Stimulated activated naive CD8-positive, alpha-beta T cell treated with anti-CD3 and anti-CD28 coated beads, Interleukin-15, Interleukin-2, amounts not matched to agents 100 U/mL and 50 U/mL, for 24 hours (primary cell): ENCODE data around the gene CSNK1G2.
A peak's percentile ranks its signal among the peaks of the same experiment; 100 is the strongest.

Source experiments
- ATAC-seq: fragments of 150-1000 bp; cut with Tn5 transposase; one replicate; pipeline ENCODE4 v1.10.0; 2021
- DNase-seq: peaks from one replicate; pipeline ENCODE4 v3.0.0; 2021

Gene CSNK1G2

DNA sequence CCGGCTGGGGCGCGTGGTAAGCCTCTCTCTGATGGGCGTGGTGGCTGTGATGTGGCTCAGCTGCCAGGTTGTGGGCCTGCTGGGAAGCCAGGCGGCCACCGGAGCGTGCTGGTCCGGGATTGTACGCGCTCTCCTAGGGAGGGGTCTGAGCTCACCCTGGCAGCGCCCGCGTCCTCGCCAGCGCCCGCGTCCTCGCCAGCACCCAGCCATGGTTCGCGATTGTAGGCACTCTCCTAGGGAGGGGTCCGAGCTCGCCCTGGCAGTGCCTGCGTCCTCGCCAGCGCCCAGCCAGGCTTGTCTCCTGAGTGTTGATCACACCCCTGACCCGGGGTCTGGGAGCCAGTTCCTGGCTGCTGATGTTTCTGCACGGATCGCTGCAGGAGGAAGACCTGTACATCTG is 22.0 kb upstream of the CSNK1G2 start:
- DNase-seq (no peak), ATAC-seq (no peak)

DNA sequence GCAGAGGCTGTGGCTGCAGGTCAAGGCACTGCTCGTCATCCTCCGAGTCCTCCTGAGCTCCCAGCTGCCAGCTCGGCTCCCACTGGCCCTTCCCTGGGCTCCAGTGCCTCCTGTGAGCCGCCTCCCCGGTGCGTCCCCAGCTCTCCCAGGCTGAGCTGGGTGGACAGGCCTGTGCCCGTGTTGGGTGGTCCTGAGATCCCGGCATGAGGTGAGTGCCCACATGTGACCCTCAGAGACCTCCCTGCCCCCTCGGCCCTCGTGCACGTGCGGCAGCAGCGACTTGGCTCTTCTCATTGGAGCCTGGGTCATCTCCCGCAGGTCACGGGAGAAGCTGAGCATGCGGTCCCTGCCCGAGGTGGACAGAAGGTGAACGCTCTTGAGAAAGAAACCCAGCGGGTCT is 20.3 kb upstream of the CSNK1G2 start:
- DNase-seq (no peak), ATAC-seq (no peak)

DNA sequence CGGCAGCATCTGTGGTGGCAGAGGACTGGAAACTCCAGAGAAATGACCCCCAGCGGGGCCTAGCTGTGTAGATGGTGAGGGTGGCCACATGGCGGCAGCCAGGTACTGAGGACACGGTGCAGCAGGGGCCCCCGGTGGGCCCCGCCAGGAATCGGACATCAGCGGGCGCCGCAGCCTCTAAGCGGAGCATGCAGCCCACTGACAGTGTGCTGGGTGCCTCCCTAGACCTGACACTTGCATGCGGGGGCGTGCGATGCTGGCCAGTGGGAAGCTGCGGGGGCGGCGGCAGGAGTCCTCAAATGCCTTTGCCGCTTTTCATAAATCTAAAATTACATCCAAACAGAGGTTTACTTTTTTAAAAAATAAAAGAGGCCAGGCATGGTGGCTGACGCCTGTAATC is 19.6 kb upstream of the CSNK1G2 start:
- no peak for ATAC-seq

DNA sequence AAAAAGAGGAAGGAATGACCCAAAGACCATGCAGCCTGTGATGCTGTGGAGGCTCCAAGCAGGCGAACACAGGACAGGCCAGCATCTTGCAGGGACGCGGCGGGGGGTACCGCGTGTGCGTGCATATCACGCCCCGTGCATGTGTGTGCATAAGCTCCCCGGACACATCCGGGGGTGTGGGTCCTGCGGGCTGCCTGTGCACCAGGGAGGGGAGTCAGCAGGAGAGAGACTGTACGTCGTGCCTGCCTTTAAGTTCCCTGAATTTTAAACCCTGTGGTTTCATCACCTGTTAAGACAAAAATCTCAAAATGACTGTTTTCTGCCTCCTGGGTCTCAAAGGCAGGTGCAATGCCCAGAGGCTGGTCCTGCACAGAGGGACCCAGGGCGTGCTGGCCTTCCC is 19.1 kb upstream of the CSNK1G2 start:
- no peak for ATAC-seq
- no peak for DNase-seq

More for the DNA sequence above, 19.6 kb upstream of the CSNK1G2 start:
- no peak for DNase-seq

- ATAC-seq, result no peak
- no peak for DNase-seq
Measured at GRCh38 chr19:1922803-1923202, 18.2 kb upstream of the CSNK1G2 start.

DNA sequence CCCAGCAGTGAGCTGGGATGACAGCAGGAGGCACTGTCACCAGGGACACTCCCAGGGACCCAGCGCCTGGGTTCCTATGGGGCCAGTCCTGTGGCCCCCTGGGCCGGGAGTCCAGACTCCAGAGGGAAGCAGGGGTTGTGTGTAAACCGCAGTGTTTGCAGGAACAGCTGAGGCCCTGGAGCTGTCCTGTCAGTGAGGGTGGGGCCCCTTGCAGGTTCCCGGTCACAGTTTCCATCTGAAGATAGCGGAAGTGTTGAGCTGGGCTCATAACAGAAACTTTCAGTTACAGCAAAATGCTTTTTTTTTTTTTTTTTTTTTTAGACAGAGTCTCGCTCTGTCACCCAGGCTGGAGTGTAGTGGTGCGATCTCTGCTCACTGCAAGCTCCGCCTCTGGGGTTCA is 17.7 kb upstream of the CSNK1G2 start:
- no peak for DNase-seq
- ATAC-seq, result peak; percentile 70

DNA sequence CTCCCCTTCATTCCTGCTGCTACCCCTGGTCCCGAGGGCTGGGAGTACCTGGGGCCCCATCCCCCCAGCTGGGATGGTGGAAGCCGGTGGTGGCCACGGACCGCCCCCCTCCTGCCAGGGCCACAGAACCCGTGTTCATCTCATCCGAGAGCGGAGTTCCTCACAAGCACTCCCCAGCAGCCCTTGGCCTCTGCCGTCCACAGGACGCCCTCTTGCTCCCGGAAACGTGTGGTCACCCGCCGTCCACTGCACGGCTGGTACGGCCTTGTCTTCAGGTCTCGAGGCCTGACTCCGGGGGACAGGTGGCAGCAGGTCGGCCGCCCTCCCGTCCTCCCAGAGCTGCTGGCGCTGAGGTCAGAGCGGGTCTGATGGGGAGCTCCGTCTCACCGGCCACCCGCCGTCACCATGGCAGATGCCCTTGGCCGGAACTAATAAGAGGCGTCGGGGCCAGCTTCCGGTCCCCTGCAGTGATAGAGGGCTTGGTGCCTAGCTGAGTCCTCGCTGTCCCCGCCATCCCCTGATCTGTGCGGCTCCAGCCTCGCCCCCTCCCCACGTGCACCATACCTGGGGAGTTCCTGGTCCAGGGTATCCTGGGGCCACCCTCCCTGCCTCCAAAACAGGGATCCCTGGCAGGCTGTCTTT is 16.5 kb upstream of the CSNK1G2 start:
- ATAC-seq (no peak), DNase-seq (no peak)

DNA sequence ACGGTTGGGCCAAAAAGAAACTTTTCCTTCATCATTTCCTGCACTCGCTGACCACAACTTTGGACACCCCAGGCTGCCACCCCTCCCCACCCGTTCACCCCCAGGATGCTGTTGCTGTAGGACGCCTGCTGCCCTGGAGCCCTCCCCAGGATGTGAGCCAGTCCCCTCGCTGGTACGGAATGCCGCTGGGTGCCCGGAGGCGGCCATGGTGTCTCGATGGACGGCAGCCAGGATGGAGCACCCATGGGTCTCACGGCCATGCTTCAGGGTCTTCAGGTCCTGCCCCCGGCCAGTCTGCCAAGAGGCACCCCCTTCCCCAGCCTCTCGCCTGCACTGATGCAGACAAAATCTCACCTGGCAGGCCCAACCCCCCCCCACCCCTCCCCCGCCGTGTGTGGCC is 15.4 kb upstream of the CSNK1G2 start:
- DNase-seq, result no peak
- no peak for ATAC-seq

- peak; percentile 90 for DNase-seq
- peak; percentile 87 for ATAC-seq
Measured at GRCh38 chr19:1929021-1929742, 11.8 kb upstream of the CSNK1G2 start.

DNA sequence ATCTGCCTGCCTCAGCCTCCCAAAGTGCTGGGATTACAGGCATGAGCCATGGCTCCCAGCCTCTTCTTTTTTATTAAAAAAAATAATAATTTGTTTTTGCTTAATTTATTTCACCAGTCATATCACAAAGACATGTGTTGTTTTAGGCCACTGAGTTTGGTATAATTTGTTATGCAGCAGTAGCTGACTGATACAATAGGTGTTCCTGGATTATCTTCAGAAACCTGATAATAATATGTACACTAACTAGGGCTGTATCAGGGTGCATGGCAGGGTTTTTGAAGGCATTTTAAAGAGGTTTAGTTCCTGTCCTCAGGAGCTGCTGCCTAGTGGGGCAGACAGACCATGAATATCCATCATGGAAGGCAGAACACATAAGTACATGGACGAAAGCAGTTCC is 9.5 kb upstream of the CSNK1G2 start:
- ATAC-seq (no peak), DNase-seq (no peak)

DNA sequence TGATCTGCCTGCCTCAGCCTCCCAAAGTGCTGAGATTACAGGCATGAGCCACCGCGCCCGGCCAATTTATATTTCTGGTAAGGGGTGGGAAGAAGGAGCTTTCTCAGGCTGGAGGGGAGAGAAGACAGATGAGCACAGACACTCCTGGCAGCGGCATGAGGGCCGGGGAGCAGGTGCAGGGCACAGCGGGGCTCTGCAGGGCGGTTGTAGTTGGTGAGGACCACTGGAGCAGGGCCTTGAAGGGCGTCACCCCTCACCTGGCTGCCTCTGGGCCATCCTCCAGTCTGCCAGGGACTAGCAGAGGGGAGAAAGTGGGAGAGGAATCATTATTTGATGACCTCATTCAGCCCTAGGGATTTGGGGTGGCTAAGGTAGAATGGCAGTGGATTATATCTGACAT is 8.6 kb upstream of the CSNK1G2 start:
- DNase-seq (no peak), ATAC-seq (no peak)

DNA sequence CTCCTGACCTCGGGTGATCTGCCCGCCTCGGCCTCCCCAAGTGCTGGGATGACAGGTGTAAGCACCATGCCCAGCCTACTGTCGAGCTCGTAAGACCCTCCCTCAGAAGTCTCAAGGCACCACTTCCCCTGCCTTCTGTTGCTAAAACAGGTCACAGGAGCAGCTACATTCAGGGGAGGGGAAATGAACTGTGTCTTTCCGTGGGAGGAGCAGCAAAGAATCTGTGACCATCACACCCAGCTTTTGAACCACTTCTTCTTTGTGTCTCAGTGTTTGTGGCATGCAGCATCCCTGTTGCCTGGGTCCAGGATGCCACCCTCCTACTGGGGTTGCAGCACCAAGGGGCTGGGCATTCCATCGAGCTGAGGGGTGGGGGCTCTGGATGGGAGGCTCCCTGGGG is 7.7 kb upstream of the CSNK1G2 start:
- ATAC-seq (no peak), DNase-seq (no peak)

GRCh38 chr19:1933942-1934341 is 7.0 kb upstream of the CSNK1G2 start:
- no peak for DNase-seq
- ATAC-seq, result no peak

GRCh38 chr19:1935484-1936208 is 5.3 kb upstream of the CSNK1G2 start:
- DNase-seq (no peak), ATAC-seq (peak; percentile 29)

- ATAC-seq, result no peak
Measured at GRCh38 chr19:1936430-1936829, 4.5 kb upstream of the CSNK1G2 start.

DNA sequence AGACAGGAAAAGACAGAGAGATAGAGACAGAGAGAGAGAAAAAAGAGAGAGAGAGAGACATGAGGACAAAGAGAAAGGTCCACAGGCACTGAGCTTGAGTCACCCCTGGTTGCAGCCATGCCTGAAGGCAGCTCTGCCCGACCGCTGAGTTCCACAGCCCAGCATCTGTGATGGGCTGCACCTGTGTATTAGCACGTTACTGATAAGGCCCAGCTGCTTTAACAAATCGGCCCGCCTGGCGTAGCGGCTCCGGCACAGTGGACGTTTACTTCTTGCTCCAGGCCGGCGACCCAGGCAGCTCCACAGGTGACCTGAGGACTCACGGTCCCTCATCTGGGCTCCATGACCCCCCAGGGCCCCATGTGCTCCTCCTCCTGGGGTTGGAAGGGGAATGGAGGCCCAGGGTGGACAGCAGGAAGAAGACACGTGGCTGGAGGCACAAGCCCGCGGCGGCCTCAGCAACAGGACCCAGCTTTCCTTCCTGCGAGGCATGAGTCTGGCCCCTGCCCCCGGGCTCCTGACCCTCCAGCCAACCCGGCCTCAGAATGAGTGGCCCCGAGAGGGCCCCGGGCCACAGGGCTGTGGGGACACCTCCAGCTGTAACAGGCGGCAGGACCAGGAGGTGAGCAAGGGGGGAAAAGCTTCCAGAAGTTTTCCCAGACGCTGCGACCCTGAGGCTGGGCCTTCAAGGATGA is 3.9 kb upstream of the CSNK1G2 start:
- DNase-seq, result no peak
- no peak for ATAC-seq

More at GRCh38 chr19:1936430-1936829, 4.5 kb upstream of the CSNK1G2 start:
- DNase-seq, result no peak

DNA sequence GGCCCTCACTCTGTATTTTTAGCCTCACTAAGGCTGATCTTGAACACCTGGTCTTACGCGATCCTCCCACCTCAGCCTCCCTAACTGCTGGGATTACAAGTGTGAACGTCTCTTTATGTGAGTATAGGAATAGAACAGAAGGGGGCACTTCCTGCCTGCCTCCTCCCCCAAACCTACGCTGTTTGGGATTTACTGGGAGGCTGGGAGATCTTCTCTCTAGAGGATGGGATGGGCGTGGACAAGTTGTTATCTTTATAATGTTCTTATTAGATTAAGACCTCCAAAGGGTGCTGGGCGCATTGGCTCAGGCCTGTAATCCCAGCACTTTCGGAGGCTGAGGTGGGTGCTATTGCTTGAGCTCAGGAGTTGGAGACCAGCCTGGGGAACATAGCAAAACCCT is 2.9 kb upstream of the CSNK1G2 start:
- DNase-seq (no peak), ATAC-seq (no peak)

GRCh38 chr19:1942078-1942933 is 1.3 kb downstream of the CSNK1G2 start:
- peak; percentile 81 for DNase-seq
- peak; percentile 49 for ATAC-seq

GRCh38 chr19:1942934-1943555 is 2.1 kb downstream of the CSNK1G2 start:
- DNase-seq, result no peak

GRCh38 chr19:1943661-1944087 is 2.7 kb downstream of the CSNK1G2 start:
- DNase-seq (no peak), ATAC-seq (no peak)

More at GRCh38 chr19:1942934-1943555, 2.1 kb downstream of the CSNK1G2 start:
- ATAC-seq, result no peak
